IMR-90 (cell line): Measurements from ENCODE around the gene CENPP. TPM values are rescaled to one million over a fixed set of nuclear protein-coding genes. Genes with fewer than 3 reads are reported as not detected.
A peak's percentile ranks its signal among the peaks of the same experiment; 100 is the strongest.

Experiments used
- ATAC-seq: fragments of 200-7000 bp; cut with Tn5 transposase; 2 replicates; pipeline ENCODE4 v1.9.1; 2020; ENCODE audit warnings: low read depth, mild to moderate bottlenecking, moderate library complexity
- BruUV-seq: library from RNA; stranded (reverse); fragments of 400-500 nt; replicated peaks from 2 replicates; lab custom pipeline; 2021; lab: Mats Ljungman, UMichigan
- CTCF ChIA-PET: fragments of 300-600 bp; formaldehyde crosslinking; extraction: SDS; loops from one replicate; lab custom pipeline; 2021; ENCODE audit warnings: antibody characterized with exemption; lab: Yijun Ruan, JAX
- POLR2A ChIA-PET: fragments of 300-600 bp; sonication (Branson Sonifier 250); formaldehyde crosslinking; loops from one replicate; lab custom pipeline; 2022; ENCODE audit warnings: antibody characterized with exemption; ENCODE audit not compliant: unreplicated experiment; lab: Charles Lee
- DNase-seq: peaks from one replicate; pipeline ENCODE4 v3.0.0; 2013
- H2AFZ ChIP-seq: replicated peaks from 2 replicates; pipeline ENCODE3; 2013; ENCODE audit warnings: low read length, mild to moderate bottlenecking; ENCODE audit not compliant: poor library complexity
- H2AK5ac ChIP-seq: 2 replicates; pipeline ENCODE4 v1.6.1; 2013; ENCODE audit warnings: low read depth, low read length, inconsistent platforms
- H2AK9ac ChIP-seq: replicated peaks from 2 replicates; pipeline ENCODE3; 2013; ENCODE audit warnings: mild to moderate bottlenecking, low read depth, low read length, moderate library complexity; ENCODE audit not compliant: poor library complexity
- H2BK120ac ChIP-seq: 2 replicates; pipeline ENCODE4 v1.6.1; 2013; ENCODE audit warnings: low read depth, low read length, inconsistent platforms
- H2BK15ac ChIP-seq: 3 replicates; pipeline ENCODE4 v1.6.1; 2013; ENCODE audit warnings: low read depth, low read length, inconsistent platforms
- H2BK20ac ChIP-seq: 2 replicates; pipeline ENCODE4 v1.6.1; 2013; ENCODE audit warnings: low read depth, mild to moderate bottlenecking, inconsistent platforms, low read length, moderate library complexity
- H2BK5ac ChIP-seq: 2 replicates; pipeline ENCODE4 v1.6.1; 2013; ENCODE audit warnings: mild to moderate bottlenecking, low read depth, low read length, inconsistent platforms; ENCODE audit not compliant: poor library complexity, severe bottlenecking
- H3K14ac ChIP-seq: replicated peaks from 2 replicates; pipeline ENCODE4 v1.6.1; 2013; ENCODE audit warnings: low read depth, low read length, inconsistent platforms
- H3K18ac ChIP-seq: 2 replicates; pipeline ENCODE4 v1.6.1; 2013; ENCODE audit warnings: low read depth, low read length, control low read depth
- H3K23ac ChIP-seq: 2 replicates; pipeline ENCODE4 v1.6.1; 2013; ENCODE audit warnings: low read depth, low read length, inconsistent platforms
- H3K27ac ChIP-seq: 2 replicates; pipeline ENCODE4 v1.5.1; 2013; ENCODE audit warnings: mild to moderate bottlenecking, control low read depth, low read length; ENCODE audit not compliant: insufficient read depth
- H3K27me3 ChIP-seq: 2 replicates; pipeline ENCODE4 v1.6.1; 2013; ENCODE audit warnings: low read length; ENCODE audit not compliant: control insufficient read depth, insufficient read depth
- H3K36me3 ChIP-seq: 2 replicates; pipeline ENCODE4 v1.6.1; 2013; ENCODE audit warnings: low read length, mixed read lengths; ENCODE audit not compliant: control insufficient read depth, insufficient read depth
- H3K4ac ChIP-seq: 2 replicates; pipeline ENCODE4 v1.6.1; 2013; ENCODE audit warnings: low read depth, low read length, inconsistent platforms
- H3K4me1 ChIP-seq: 2 replicates; pipeline ENCODE4 v1.6.1; 2013; ENCODE audit warnings: low read length, mixed read lengths; ENCODE audit not compliant: control insufficient read depth, insufficient read depth
- H3K4me2 ChIP-seq: 2 replicates; pipeline ENCODE4 v1.6.1; 2013; ENCODE audit warnings: low read depth, mild to moderate bottlenecking, control low read depth, low read length, moderate library complexity
- H3K4me3 ChIP-seq: 2 replicates; pipeline ENCODE4 v1.5.1; 2013; ENCODE audit warnings: low read depth, mild to moderate bottlenecking, control low read depth, low read length, moderate library complexity; ENCODE audit not compliant: insufficient read depth
- H3K56ac ChIP-seq: 2 replicates; pipeline ENCODE4 v1.6.1; 2013; ENCODE audit warnings: low read length, inconsistent platforms; ENCODE audit not compliant: insufficient read depth; ENCODE audit errors: extremely low read depth
- H3K79me1 ChIP-seq, 2 experiments: 2 replicates each; pipeline ENCODE4 v1.6.1; 2013; ENCODE audit warnings: low read length in 2 of 2, inconsistent platforms in 1 of 2, low read depth in 1 of 2
- H3K9ac ChIP-seq: 2 replicates; pipeline ENCODE4 v1.6.1; 2013; ENCODE audit warnings: low read depth, low read length, control low read depth
- H3K9me1 ChIP-seq: 2 replicates; pipeline ENCODE4 v1.6.1; 2013; ENCODE audit warnings: low read length, inconsistent platforms; ENCODE audit not compliant: insufficient read depth
- H3K9me3 ChIP-seq: 2 replicates; pipeline ENCODE4 v1.6.1; 2013; ENCODE audit warnings: low read length; ENCODE audit not compliant: control insufficient read depth, insufficient read depth
- H4K20me1 ChIP-seq: 2 replicates; pipeline ENCODE4 v1.6.1; 2013; ENCODE audit warnings: low read length, inconsistent platforms; ENCODE audit not compliant: insufficient read depth
- H4K5ac ChIP-seq: 2 replicates; pipeline ENCODE4 v1.6.1; 2013; ENCODE audit warnings: mild to moderate bottlenecking, low read depth, low read length, control low read depth
- H4K8ac ChIP-seq, 2 experiments: 2 replicates each; pipeline ENCODE4 v1.6.1; 2013; ENCODE audit warnings: low read depth in 2 of 2, low read length in 2 of 2, control low read depth in 1 of 2, inconsistent platforms in 1 of 2
- H4K91ac ChIP-seq: 2 replicates; pipeline ENCODE4 v1.6.1; 2013; ENCODE audit warnings: low read depth, low read length, inconsistent platforms; ENCODE audit not compliant: insufficient read depth
- CEBPB ChIP-seq: IDR thresholded peaks from 2 replicates; pipeline ENCODE4 v1.6.1; 2012; ENCODE audit warnings: low read depth, low read length, improper control_type of control experiment
- MAZ ChIP-seq: IDR thresholded peaks from 2 replicates; pipeline ENCODE4 v1.6.1; 2012; ENCODE audit warnings: low read depth, mild to moderate bottlenecking, low read length, improper control_type of control experiment, moderate library complexity, borderline replicate concordance
- MXI1 ChIP-seq: IDR thresholded peaks from 2 replicates; pipeline ENCODE4 v1.6.1; 2012; ENCODE audit warnings: low read depth, mild to moderate bottlenecking, low read length, moderate library complexity, borderline replicate concordance
- POLR2A ChIP-seq: IDR thresholded peaks from 2 replicates; pipeline ENCODE4 v1.6.1; 2012; ENCODE audit warnings: mild to moderate bottlenecking, low read depth, low read length
- RAD21 ChIP-seq: IDR thresholded peaks from 2 replicates; pipeline ENCODE4 v1.6.1; 2012; ENCODE audit warnings: low read length, improper control_type of control experiment
- SMC3 ChIP-seq: fragments of 150-350 bp; IDR thresholded peaks from 2 replicates; pipeline ENCODE4 v1.6.1; 2016; ENCODE audit warnings: low read depth, mild to moderate bottlenecking, antibody characterized with exemption, low read length, moderate library complexity
- WGBS, 2 experiments: methylation state at CpG; one replicate each; pipeline versions ENCODE4 v1.1.5 to v1.1.7; 2013; ENCODE audit warnings: missing lambda C conversion rate in 2 of 2; ENCODE audit not compliant: insufficient read length in 1 of 2; ENCODE audit errors: extremely low coverage in 2 of 2; 5-methylcytosine and 5-hydroxymethylcytosine counted together
- dilution Hi-C: fragments of 300-500 bp; cut with HindIII; formaldehyde crosslinking; loops from one replicate; pipeline ENCODE4 v1.14.3; 2018; ENCODE audit warnings: low sequenced_read_pairs; ENCODE audit not compliant: unreplicated experiment
- in situ Hi-C: fragments of 300-500 bp; cut with MboI; formaldehyde crosslinking; loops from 3 replicates; pipeline ENCODE4 v1.14.3; 2019; ENCODE audit warnings: low sequenced_read_pairs, inconsistent platforms, mixed read lengths
- intact Hi-C: fragments of 100-400 bp; cut with micrococcal nuclease; formaldehyde crosslinking; loops from 2 replicates; pipeline ENCODE4 v1.10.0; 2022
- polyA plus RNA-seq, 3 experiments: library from polyadenylated mRNA; depleted of rRNA; stranded (reverse); fragments of >200 nt; gene quantifications; 2 replicates each; pipeline ENCODE4 v1.2.3, GENCODE V29; 2012; ENCODE audit warnings: low replicate concordance in 1 of 3
- total RNA-seq: library from RNA; depleted of rRNA; stranded (reverse); fragments of >200 nt; gene quantifications from 2 replicates; pipeline ENCODE4 v1.2.3, GENCODE V29; 2012
- TF ChIP-seq, protein P1 (sequence below): conservative IDR thresholded peaks from 2 replicates; pipeline ENCODE4 v1.5.1; 2012; ENCODE audit warnings: mild to moderate bottlenecking, low read depth, low read length, improper control_type of control experiment

The CENPP gene
- total and polyA plus RNA-seq, 2 of the 4 experiments (the other 2 are of a cell fraction), result 1.4 to 2.0 TPM

DNA sequence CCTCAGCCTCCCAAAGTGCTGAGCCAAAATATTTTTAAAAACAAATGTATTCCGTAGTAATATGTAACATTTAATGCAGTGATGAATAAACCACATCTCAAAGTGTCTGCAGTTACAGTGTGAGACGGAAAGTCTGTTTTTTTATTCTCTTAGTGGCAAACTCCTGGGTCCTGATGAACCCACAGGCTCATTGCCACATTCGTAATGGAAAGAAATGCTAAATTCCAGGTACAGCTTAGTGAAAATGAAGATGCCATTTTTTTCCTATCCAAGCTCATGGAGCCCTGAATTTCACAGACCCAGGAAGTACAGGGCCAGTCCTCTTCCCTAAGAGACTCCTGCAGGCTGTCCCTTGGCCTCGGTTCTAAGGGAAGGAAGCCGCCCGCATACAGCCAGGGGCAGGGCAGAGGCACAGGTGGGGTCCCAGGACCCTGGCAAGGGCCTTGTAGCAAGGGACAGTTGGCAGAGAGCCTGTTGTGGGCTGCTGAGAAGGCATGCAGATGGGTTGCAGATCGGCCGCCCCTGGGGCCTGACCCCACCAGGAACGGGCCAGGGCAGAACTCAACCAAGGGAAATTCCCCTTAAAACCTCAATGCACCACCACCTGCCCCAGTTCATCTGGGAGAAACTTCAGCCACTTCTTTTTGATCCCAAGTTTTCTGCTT lies 308.0 kb downstream of the CENPP start (continued):
- no peak for TF ChIP-seq RAD21

GRCh38 chr9:92634712-92635605 lies 309.2 kb downstream of the CENPP start:
- H3K4me3 ChIP-seq, result no peak overlapping the region
- peak overlapping the region; percentile 50; the same call in 1 of the 2 replicates for H4K5ac ChIP-seq
- no peaks in the 10 kb centered on the region for H3K9me3 ChIP-seq
- H3K18ac ChIP-seq, result no peak overlapping the region
- peak; percentile 70 for DNase-seq
- no peaks in the 10 kb centered on the region for H3K27me3 ChIP-seq
- H4K91ac ChIP-seq, result 0 out of 2 replicates have a peak overlapping the region, but pooled peaks have one; percentile 50
- no TSS peak for BruUV-seq
- dilution Hi-C loops, result no loop called here
- no peak overlapping the region for H3K9ac ChIP-seq
- no peak overlapping the region for H2BK15ac ChIP-seq
- no peaks in the 10 kb centered on the region for H3K4me1 ChIP-seq
- H3K56ac ChIP-seq, result no peak overlapping the region
- H3K36me3 ChIP-seq, result peaks cover 59% of the 10 kb centered on the region
- no peak overlapping the region for H2BK20ac ChIP-seq
- H2AK5ac ChIP-seq, result 0 out of 2 replicates have a peak overlapping the region, but pooled peaks have one; percentile 79
- no peak overlapping the region for H3K4me2 ChIP-seq
- peak overlapping the region in 1 of 2 experiments; percentile 41; a peak in 1 of 4 replicates for H4K8ac ChIP-seq
- H3K27ac ChIP-seq, result no peak overlapping the region
- peaks cover 3 to 8% of the 10 kb centered on the region in 2 experiments; a peak in 2 of 4 replicates for H3K79me1 ChIP-seq
- peak; percentile 99 for ATAC-seq
- no peak overlapping the region for H2BK5ac ChIP-seq
- TF ChIP-seq MXI1 (no peak), CEBPB (no peak), RAD21 (peak; percentile 98), POLR2A (peak; percentile 50; the same call in 1 of the 2 replicates), MAZ (peak; percentile 26; the same call in 1 of the 2 replicates), SMC3 (peak; percentile 94)
- TF ChIP-seq, protein P1, sequence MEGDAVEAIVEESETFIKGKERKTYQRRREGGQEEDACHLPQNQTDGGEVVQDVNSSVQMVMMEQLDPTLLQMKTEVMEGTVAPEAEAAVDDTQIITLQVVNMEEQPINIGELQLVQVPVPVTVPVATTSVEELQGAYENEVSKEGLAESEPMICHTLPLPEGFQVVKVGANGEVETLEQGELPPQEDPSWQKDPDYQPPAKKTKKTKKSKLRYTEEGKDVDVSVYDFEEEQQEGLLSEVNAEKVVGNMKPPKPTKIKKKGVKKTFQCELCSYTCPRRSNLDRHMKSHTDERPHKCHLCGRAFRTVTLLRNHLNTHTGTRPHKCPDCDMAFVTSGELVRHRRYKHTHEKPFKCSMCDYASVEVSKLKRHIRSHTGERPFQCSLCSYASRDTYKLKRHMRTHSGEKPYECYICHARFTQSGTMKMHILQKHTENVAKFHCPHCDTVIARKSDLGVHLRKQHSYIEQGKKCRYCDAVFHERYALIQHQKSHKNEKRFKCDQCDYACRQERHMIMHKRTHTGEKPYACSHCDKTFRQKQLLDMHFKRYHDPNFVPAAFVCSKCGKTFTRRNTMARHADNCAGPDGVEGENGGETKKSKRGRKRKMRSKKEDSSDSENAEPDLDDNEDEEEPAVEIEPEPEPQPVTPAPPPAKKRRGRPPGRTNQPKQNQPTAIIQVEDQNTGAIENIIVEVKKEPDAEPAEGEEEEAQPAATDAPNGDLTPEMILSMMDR, result peak; percentile 99
- H2BK120ac ChIP-seq, result peak overlapping the region; percentile 4; the same call in 1 of the 2 replicates
- H2AK9ac ChIP-seq, result no peak overlapping the region
- peak overlapping the region; percentile 63 for H2AFZ ChIP-seq
- no peak overlapping the region for H3K23ac ChIP-seq
- intact Hi-C loops, result loop anchor here (1.0 to 2.0 kb wide), 4 partner anchors 194 to 501 kb away; no protein-coding TSS in a partner anchor
- no peaks in the 10 kb centered on the region for H4K20me1 ChIP-seq
- ChIA-PET CTCF (interaction anchor here (0.6 to 2.2 kb wide), 4 partner anchors 285 to 363 kb away, joined by 3 to 10 read pairs (median 3); no protein-coding TSS in a partner anchor), POLR2A (interaction anchor here (0.6 kb wide), 1 partner anchor 129 kb away, joined by 3 read pairs; no protein-coding TSS in a partner anchor)
- no peak overlapping the region for H3K14ac ChIP-seq
- H3K9me1 ChIP-seq, result no peaks in the 10 kb centered on the region
- 68% methylated on average over 28 of the region's 35 CpGs; no CpG with 5 or more reads in 1 of the 2 experiments for WGBS, 2 experiments
- peak overlapping the region; percentile 10; the same call in 1 of the 2 replicates for H3K4ac ChIP-seq
- in situ Hi-C loops, result loop anchor here (5.0 to 10.0 kb wide), 3 partner anchors 200 to 500 kb away; partner anchors contain the start of genes CENPP and NOL8
